Activated CD4-positive, alpha-beta T cell treated with anti-CD3 and anti-CD28 coated beads, Interleukin-2, amount 50 U/mL, for 1 hour (primary cell): ENCODE data around the gene PACRG.

Source experiments
- DNase-seq: peaks from one replicate; pipeline ENCODE4 v3.0.0-alpha.2; 2020

Gene PACRG

DNA sequence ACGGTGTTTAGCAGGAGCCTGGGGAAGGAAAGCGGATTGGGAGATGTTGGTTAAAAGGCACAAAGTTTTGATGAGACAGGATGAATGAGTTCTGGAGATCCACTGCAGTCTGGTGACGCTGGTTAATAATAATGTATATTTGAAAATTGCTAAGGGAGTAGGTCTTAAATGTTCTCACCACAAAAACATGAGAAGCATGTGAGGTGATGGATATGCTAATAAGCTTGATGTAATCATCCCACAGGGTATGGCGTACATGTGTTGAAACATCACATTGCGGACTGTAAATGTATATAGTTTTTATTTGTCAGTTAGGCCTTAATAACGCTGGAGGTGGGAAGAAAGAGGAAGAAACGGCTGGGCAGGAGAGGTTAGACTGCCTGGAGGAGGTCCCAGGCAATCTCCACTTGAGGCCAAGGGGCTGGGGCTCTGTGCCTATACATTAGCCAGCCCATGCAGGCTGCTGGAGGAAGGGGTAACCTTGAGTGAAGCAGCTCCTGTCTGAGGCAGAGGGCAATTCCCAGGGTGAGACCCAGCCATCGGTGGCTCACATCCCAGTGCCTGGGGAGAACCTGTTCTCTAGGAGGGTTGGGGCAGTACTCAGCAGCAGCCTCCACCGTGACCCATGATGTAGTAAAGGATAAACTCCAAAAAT lies 498.5 kb downstream of the PACRG start:
- DNase-seq, result no peak

DNA sequence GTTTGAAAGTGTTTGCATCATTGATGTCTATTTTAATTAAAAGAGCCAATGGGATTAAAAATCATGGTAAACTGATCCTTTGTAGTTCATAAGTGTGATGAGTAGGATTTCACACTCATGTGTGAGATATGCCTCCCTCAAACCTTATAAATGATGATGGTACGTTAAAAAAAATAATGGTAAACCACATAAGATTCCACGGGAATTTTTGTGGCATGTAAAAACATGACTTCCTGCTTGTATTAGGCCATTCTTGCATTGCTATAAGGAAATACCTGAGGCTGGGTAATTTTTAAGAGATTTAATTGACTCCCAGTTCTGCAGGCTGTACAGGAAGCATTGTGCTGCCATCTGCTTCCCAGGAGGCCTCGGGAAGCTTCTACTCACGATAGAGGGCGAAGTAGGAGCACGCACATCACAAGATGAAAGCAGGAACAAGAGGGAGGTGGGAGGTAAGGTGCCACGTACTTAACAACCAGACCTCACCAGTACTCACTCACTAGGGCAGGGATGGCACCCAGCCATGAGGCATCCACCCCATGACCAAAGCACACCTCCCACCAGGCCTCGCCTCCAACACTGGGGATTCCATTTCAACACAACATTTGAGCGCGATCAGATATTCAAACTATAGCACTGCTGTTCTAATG lies 499.2 kb downstream of the PACRG start:
- DNase-seq, result no peak

DNA sequence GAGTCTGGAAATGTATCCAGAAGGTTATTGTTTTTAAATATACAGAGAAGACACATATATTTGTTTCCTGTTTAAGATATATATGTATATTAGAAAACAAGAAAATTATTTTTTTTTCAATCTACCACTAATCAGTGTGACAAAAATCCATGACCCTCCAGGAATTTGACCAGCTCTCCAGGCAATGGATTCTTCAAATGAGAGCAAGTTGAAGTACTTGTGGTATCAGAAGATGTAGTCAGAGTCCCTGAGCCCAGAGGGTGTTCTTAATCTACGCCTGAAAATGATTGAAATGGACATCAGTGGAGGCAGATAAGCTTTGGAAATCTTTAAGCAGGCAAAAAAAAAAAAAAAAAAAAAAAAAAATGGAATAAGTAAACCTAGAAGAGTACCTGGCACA lies 500.3 kb downstream of the PACRG start:
- DNase-seq, result no peak

DNA sequence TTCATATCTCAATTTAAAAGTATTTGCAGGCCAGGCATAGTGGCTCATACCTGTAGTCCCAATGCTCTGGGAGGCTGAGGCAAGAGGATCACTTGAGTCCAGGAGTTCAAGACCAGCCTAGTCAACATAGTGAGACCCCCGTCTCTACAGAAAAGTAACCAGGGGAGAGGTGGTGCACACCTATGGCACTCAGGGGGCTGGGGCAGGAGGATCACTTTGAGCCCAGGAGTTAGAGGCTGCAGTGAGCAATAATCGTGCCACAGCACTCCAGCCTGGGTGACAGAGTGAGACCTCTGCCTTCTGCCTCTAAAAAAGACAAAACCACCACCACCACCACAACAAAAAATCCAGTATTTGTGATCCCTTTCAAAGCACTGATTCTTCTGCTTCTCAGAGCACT lies 501.3 kb downstream of the PACRG start:
- no peak for DNase-seq

DNA sequence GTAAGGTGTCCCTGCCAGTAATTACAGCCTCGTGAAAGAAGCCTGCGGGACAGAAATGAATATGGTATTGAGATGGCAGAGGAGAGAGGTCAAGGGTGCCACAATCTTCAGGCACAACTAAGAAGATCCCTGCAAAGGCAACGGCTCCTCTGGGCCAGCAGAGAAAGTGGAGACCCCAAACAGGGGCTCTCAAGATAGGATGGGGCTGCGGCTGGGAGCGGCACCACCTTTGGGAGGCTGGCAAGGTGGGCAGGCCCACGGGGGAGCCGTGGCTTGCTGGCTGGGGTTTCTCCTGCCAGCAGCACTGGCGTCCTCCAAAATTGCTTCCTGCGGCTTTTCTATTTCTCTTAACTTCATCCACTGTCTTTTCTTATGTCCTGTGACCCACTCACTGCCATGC lies 503.1 kb downstream of the PACRG start:
- DNase-seq, result no peak

DNA sequence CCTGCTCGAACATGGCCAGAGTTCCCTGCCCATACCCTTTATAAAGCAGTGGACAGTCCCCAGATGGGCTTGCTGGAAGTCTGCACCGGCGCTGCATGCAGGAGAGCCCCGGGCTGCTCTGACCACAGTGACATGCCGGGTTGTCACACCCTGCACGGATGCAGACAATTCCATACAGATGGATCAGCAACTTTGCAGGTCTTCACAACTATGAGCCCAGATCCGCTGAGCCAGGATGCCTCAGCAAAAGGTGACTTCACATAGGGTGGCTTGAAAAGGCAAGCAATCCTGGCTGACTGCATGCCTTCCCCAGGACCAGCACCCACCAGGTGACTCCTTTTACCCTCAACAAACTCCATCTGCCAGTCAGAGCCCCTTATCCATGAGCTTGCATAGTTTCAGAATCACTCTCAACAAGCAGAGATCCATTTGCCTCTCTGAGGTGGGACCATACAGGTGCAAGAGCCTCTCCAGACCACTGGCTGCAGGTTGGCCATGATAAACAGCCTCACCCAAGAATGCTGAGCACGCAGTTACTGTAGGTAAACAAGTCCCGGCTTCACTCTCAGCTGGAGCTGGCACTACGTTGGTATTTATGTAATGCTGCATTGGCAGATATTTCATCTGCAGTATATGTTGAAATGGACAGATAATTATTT lies 503.7 kb downstream of the PACRG start:
- DNase-seq, result no peak

DNA sequence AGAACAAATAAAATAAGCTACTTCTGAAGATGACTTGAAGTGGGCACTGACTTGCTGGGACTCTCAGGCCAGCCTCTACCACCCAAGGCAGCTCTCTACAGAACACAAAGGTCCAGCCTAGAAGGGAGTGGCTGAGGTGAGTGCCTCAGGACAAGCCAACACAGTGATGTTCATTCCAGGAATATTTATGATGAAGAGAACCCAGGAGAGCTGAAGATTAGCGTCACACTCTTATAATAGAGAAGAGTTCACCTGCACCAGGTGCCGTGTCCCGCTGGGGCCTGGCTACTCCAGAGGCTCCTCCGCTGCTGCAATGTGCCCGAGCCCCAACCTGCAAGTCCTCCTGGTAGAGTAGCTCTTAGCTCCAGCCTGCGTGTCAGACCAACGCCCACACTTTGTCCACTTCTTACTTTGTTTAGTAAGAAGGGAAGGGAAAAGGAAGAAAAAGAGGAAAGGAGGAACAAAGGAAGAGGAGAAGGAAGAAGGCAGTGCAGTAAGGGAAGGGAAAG lies 504.3 kb downstream of the PACRG start:
- no peak for DNase-seq

DNA sequence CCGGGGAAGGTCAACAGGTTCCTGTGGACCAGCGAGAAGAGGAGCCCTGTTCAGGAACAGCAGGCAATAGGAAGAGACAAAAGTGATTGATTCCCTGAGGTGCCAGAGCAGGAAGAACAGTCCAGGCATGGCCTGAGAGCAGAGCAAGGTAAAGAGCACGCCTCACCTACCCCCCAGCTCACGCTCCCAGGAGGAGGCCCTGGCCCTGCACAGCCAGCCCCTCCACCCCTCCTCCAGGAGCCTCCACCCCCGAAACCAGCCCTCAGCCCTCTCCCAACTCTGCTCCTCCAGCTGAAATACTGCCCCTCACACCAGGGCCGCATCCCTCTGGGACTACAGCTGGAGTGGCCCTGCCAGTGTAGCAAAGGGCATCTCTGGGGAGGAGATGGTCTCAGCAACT lies 504.9 kb downstream of the PACRG start:
- no peak for DNase-seq

DNA sequence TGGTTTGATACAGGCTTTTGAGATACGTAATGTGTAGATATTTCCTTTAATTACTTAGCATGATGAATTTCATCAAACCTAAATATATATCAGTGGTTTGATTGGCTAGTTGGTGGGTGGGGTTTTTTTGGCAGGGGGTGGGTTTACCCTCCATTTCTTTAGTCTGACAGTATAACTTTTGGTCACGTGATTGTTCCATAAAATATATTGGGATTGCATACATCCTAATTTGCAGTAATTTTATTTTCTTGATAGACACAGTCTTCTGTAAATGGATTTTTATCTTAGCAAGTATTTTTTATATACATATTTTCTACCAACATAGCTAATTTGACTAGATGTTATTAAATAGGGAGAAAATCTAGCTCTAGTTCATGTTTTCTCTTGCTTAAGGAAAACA lies 509.3 kb downstream of the PACRG start:
- no peak for DNase-seq

DNA sequence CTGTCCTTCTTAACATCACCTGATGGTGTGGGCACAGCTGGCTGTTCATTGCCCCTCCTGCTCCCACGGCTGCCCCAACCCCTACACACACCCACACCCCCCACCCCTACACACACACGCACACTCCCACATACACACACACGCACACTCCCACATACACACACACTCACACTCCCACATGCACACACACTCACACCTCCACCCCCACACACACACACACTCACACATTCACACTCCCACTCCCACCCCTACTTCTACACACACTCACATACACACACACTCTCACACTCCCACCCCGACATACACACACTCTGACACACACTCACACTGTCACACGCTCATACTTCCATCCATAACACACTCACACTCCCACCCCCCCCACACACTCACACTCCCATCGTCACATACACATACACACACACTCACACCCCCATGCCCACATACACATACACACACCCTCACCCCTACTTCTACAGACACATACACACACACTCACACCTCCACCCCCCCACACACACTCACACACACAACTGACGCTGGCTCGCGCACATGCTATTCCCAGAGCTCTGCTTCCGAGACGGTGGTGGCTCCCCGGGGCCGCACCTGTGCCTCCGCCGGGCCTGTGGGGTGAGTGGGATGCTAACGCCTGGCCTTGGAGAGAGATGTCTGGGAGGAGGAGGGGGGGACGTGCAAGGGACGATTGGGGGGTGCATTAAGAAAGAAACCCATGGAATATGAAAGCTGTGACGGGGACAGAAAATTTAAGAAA lies 512.0 kb downstream of the PACRG start:
- no peak for DNase-seq

DNA sequence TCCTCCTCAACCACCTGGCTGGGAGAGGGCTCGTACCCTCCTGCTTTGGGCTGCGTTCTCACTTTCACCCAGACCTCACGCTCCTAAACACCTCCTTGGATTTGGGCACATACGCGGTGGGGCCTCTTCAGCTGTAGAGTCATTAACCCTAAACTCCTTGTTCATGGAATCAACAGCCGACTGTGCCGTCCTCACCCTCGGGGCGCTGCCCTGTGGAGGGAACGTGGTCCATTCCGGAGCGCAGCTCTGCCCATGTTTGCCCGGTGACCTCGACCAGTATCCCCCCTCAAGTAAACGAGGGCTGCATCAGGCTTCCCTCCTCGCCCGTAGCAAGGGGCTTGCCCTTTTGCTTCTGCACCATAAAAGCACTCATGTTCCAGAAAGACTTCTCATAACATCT lies 512.8 kb downstream of the PACRG start:
- DNase-seq, result no peak

DNA sequence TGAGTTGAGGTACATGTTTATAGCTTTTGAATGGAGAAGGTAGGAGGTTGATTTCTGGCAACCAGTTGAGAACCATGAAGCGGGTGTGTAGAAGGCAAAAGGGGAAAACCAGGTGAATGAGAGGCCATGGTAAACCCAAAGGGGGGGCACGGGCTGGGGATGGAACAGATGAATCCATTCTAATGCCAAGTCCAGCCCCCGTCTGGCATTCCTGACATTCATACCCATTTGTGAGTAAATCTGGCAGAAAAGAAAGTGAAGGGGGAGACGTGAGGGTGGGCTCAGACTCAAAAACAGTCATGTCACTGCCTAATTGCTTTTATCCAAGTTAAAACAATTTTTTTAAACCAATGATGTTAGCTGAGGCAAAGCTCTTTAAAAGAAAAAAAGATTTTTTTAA lies 513.9 kb downstream of the PACRG start:
- DNase-seq, result no peak

DNA sequence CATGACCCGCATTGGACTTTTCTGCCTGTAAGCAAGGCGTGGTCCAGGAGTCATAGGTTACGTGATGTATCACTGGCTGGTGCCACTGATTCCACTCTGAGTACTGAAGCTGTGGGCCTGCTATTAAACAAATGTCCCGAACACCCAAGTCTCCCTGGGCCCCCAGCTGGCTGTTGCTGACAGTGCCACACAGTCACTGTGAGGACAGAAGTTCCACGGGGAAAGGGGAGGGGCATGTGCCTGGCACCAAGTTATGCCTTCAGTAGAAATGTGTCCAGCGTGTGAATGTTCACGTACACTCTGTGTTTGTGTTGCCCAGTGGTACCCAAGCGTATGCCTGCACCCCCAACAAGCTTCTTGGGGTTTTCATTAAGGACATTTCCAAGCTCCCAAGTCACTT lies 515.3 kb downstream of the PACRG start:
- DNase-seq, result no peak

DNA sequence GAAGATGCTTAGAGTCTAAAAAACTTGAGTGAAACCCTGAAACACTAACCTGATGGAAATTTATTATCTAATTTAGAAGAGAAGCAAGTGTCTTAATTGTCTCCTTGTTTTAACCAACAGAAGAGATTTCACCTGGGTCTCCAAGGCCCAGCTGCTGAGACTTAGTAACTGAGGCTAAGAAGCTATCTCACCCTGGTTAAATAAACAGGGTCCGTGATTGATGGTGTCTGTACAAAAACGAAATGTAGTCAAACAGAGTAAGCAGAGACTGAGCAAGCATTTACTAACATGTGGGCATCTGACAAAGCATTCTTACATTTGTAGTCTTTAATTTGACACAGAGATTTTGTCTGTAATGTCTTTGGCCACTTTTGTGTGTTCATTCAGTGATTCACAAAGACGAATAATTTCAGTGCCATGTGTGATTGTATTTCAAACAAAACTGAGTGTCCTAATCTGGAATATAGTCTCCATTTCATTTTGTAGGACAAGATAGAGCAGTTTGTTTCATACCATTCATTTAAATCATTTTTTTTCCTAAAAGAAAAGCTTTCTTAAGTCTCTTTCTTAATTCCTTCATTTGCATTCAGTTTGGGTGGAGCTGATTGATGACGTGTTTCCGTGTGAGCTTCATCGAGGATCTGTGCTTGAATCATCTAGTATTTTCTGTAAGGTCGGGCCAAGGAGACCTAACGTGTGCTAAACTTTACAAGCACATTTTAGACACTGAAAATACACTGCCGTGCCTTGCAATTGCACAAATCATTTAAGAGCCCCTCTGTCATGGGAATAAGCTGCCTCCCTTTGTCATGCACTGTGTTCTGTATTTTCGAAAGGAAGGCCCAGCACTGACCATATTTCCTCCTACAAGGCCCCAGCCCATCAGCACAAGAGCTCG lies 516.2 kb downstream of the PACRG start:
- no peak for DNase-seq

DNA sequence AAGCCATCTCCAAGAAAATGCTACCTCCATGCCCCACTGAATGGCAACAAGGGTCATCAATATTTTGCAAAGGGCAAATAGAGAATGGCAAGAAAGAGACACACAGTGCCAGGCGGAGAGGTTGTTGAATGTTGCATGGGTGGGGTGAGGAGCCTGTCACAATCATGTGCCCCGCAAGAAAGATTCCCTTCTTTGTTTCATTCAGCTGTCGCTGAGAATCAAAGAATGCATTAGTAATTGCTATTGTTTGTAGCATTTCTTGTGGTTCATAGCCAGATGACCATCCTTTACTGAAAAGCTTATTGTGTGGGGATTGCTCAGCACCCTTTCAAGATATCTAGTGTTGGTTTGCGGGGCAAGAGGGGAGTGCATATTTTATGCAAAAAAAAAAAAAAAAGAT lies 520.3 kb downstream of the PACRG start:
- no peak for DNase-seq

DNA sequence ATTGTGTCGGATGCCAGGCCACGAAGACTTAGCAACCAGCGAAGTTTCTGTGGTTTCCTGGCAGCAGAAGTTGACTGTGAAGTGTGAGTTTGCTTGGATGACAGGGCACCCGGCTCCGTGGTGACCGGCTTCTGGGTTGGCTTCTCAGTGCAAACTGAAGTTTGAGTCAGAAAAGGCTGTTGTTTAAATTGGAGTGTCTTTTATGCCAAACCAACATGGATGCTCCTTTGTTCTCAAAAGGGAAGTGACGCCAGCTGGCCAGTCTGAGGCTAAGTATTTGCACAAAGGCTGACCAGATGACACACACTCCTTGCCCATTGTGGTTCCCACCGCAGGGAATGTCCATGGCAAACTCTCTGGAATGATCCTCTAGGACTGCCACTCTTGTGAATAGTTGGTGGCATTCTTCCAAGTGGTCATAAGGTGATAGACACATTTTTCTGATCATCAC lies 521.9 kb downstream of the PACRG start:
- DNase-seq, result no peak

DNA sequence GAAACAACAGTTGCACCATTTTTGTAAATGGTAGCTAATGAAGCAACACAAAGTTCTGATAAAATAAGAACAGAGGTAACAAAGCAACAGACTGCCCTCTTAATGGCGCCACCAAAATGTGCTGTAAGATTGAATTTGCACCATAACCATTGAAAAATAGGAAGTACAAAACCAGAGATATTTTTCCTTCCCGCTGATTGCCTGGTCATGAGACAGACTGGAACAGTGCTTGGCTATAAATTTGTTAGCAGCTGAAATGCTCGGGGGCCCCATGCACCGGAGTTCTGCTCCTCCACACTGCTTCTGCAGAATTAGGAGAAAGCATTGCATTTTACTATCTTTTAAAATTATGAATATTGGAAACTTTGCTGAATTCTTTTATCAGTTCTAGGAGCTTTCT lies 522.3 kb downstream of the PACRG start:
- DNase-seq, result no peak

DNA sequence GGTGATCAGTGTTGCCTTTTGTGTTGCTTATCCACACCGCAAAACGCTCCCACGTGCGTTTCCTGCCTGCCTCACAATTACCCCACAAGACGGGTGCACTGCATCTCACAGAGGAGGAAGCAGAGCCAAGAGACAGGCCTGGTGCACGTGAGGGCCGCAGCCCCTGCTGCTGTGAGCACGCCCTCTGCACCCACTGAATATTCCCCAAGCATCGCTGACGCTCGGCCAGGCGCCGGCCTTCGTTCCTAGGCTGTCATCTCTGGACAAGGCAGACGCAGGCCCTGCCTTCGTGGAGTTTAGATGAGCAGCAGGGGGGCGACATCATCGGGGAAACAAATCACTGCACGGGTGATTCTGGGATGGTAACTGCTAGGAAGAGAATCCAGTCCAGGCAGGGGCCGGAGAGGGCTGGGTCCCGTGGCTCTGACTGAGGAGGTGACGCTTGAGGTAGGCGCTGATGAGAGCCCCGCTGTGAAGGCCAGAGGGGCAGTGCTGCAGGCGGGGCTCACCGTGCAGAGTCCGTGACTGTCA lies 524.4 kb downstream of the PACRG start:
- DNase-seq, result no peak

DNA sequence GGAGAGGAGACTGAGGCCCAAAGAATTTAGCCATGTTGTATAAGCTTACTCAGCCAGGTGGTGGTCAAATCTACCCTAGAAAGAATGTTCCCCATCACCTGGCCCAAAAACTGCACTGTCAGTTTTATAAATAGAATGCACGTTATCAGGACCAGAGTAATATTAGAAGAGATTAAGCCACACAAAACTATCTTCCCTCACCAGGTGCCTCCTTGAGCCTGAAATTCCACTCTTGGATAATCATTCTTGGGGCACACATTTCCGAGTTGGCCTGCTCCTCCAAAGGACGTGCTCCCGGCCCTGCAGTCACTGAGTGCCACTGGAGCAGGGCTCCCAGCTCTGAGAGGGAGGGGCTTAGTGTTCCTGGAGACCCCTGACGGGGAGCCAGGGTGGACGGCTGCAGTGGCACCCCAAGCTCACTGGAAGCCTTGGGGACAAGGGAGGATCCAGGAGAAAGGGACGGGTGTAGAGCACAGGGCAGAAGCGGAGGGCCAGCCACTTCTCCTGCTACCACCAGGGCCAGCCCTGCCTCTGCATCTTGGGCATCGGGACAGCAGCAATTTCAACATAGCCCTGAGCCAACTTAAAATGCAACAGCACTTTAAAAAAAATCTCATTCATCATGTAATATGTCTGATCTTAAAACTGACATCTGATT lies 525.9 kb downstream of the PACRG start:
- DNase-seq, result no peak

DNA sequence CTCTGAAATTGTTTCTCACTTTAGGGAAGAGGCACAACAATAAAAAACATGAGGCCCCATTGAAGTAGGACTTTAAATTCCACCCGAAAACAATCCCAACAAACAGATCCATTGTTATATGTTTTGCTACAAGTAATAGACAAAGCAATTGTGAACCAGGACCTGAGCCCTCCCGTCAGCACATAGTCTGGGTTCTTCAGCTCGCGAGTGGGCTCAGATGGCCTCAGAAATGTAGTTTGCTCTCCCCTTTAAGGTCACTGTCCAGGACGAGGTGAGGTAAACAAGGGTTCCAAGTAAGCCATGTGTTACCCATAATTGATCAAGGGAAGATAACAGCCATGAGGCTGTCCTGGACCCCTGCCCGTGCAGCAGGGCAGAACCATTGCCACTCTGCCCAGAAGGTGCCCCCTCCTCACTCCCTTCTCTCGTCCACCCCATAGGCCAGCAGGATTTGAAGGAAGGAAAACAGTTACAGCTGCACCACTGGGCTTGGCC lies 526.6 kb downstream of the PACRG start:
- DNase-seq, result no peak

DNA sequence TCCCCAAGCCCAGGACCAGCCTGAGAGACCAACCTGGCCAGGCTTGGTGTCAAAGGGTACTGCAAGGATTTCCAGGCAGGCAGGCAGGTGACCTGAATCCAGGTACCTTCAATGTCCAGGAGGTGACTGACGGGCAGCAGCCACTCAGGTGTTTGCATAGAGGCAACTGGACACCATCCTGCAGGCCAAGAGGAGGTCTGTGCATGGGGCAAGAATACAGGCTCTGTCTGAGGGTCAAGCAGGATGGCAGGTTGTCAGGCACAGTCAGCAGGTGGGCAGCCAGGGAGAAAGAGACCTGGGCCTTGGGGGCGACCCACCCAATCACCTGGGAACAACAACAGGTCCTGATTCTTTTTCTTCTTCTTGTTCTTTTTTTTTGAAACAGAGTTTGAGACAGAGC lies 527.5 kb downstream of the PACRG start:
- no peak for DNase-seq
